Heart left ventricle (tissue), 16 donors: ENCODE measurements around the gene ZNF687. TPM values are rescaled to one million over a fixed set of nuclear protein-coding genes. Genes with fewer than 3 reads are reported as not detected.
A peak's percentile ranks its signal among the peaks of the same experiment; 100 is the strongest.

Experiments used
- ATAC-seq, 4 donors: fragments of 200-7000 bp; cut with Tn5 transposase; one replicate each; pipeline ENCODE4 v1.9.1; 2020 to 2022; ENCODE audit warnings: moderate library complexity in 4 of 4, mild to moderate bottlenecking in 3 of 4, moderate number of reproducible peaks in 1 of 4
- DNase-seq, 5 donors: peaks; one replicate each; pipeline ENCODE4 v3.0.0-alpha.2; 2020
- H3K27ac ChIP-seq, 12 donors: fragments of 200-600 bp; sonication (generic) in 4 of 12; one replicate each; pipeline versions ENCODE4 v1.5.0 to v1.8.0; 2016 to 2022; ENCODE audit warnings: mild to moderate bottlenecking in 2 of 12
- H3K27me3 ChIP-seq, 9 donors: fragments of 200-600 bp; sonication (generic) in 2 of 9; one replicate each; pipeline versions ENCODE4 v1.5.1 to v1.8.0; 2016 to 2022; ENCODE audit warnings: mild to moderate bottlenecking in 3 of 9
- H3K36me3 ChIP-seq, 9 donors: fragments of 200-600 bp; sonication (generic) in 2 of 9; one replicate each; pipeline versions ENCODE4 v1.5.0 to v1.8.0; 2018 to 2022; ENCODE audit warnings: mild to moderate bottlenecking in 2 of 9
- H3K4me1 ChIP-seq, 12 donors: fragments of 200-600 bp; sonication (generic) in 4 of 12; one replicate each; pipeline versions ENCODE4 v1.5.0 to v1.8.0; 2016 to 2022; ENCODE audit warnings: mild to moderate bottlenecking in 3 of 12
- H3K4me3 ChIP-seq, 12 donors: fragments of 200-600 bp; sonication (generic) in 4 of 12; one replicate each; pipeline versions ENCODE4 v1.5.0 to v1.8.0; 2017 to 2022; ENCODE audit warnings: mild to moderate bottlenecking in 9 of 12, moderate library complexity in 4 of 12
- H3K9me3 ChIP-seq, 12 donors: fragments of 200-600 bp; sonication (generic) in 4 of 12; one replicate each; pipeline versions ENCODE4 v1.5.0 to v1.8.0; 2016 to 2022; ENCODE audit warnings: mild to moderate bottlenecking in 1 of 12
- CTCF ChIP-seq, 12 donors: fragments of 200-600 bp; sonication (generic) in 4 of 12; IDR thresholded peaks; one replicate each; pipeline versions ENCODE4 v1.5.0 to v1.8.0; 2018 to 2022; ENCODE audit warnings: antibody characterized with exemption in 12 of 12, mild to moderate bottlenecking in 5 of 12
- POLR2A ChIP-seq, 2 donors: fragments of 450-650 bp; IDR thresholded peaks; one replicate each; pipeline ENCODE4 v1.6.1; 2017; ENCODE audit warnings: antibody characterized with exemption in 2 of 2, mild to moderate bottlenecking in 2 of 2, moderate library complexity in 2 of 2
- WGBS, 4 donors: extraction: QIAGEN DNeasy Blood & Tissue Kit in 2 of 4; methylation state at CpG; one replicate each; pipeline versions ENCODE4 v1.1.5 to v1.1.7; 2013 to 2018; 5-methylcytosine and 5-hydroxymethylcytosine counted together
- intact Hi-C, 10 donors: fragments of 100-400 bp; cut with DNase I; formaldehyde crosslinking; loops; one replicate each; pipeline versions ENCODE4 v1.11.1 to v1.14.2; 2022
- polyA plus RNA-seq, 2 donors: library from polyadenylated mRNA; stranded (reverse); fragments of 200-250 nt; gene quantifications; one replicate each; pipeline ENCODE4 v1.2.3, GENCODE V29; 2013
- total RNA-seq, 9 donors: library from RNA; depleted of rRNA in 2 of 9; stranded (reverse); fragments of >200 nt in 2 of 9; fragmentation: NEBNext Ultra II Directional in 3 of 9; extraction: Animal tissue kit (Norgen Biotek cat#: 25700) in 3 of 9; gene quantifications; one replicate each; pipeline versions ENCODE4 v1.1.0 to v1.2.4, GENCODE V29; 2016 to 2023
- donor health status: ischemic (EF 13 %, LVEDD 7.1; RV severe dilation, severe dysfunction).
- donor health status: healthy with polysubstance abuse.
- donor health status: DM: no; HTN: yes; CAD: no.
- donor health status: DM: no; HTN: no; CAD: no.
- donor health status: ischemic (EF 25% LVEDD 6.9; RV normal size, moderate dysfunction).
- donor health status: ischemic (EF 25% LVEDD 5.7; RV mildly dilated, moderate dysfunction).
- donor health status: healthy.
- donor health status: DM: yes; HTN: yes; CAD: no.
- donor health status: ischemic (EF 35%, LVEDD 5.7; RV mildly dilated, moderate dysfunction).
- donor health status: nonischemic (EF 11% LVEDD 7.7; RV severe dilation, severe dysfunction).
- donor health status: DM: yes; HTN: yes; CAD: no.
- donor health status: PGD.
- donor health status: ischemic (EF 29% LVEDD 5.4; RV normal size, mild dysfunction).
- donor health status: nonischemic (EF 23%, LVEDD 6.1; RV moderate dilation, normal function).

Gene ZNF687
- total and polyA plus RNA-seq, 11 donors: 6.9 to 30.3 (median 13.4) TPM

GRCh38 chr1:151251656-151252470 lies 30.2 kb upstream of the ZNF687 start:
- ATAC-seq: peak in 3 of 4 donors; percentile 24 to 47 (median 32)
- Histone ChIP-seq H3K9me3 (no peaks in the 10 kb centered on the region), H3K4me1 (peaks cover 0 to 19% (median 9%) of the 10 kb centered on the region in 12 donors), H3K27ac (peak overlapping the region in 1 of 12 donors; percentile 11), H3K27me3 (no peaks in the 10 kb centered on the region), H3K36me3 (peaks cover 3 to 38% (median 30%) of the 10 kb centered on the region in 9 donors), H3K4me3 (no peak overlapping the region)
- TF ChIP-seq CTCF (IDR thresholded peaks at IDR 0.05) (peak; percentile 72 to 91 (median 84)), POLR2A (IDR thresholded peaks at IDR 0.05) (no peak)
- WGBS, 4 donors: 64 to 66% (median 65%) methylated on average over 16 of the region's 16 CpGs
- intact Hi-C loops: loop anchor here in 8 of 10 donors (1.0 to 10.0 kb wide), 7 partner anchors 53 to 157 kb away; partner anchors contain the start of genes PIP5K1A (in 3 of the 8) and VPS72 (in 2 of the 8)
- peak in 4 of 5 donors; percentile 57 to 68 (median 60) for DNase-seq

GRCh38 chr1:151254217-151255213 lies 27.6 kb upstream of the ZNF687 start, which contains the start of gene PSMD4:
PSMD4 (plus strand) TSS chr1:151254734; CDS start chr1:151254783, 49 bp downstream.
- 9 to 14% (median 12%) methylated on average over 50 to 56 of the region's 56 CpGs for WGBS, 4 donors
- Histone ChIP-seq H3K9me3 (no peaks in the 10 kb centered on the region), H3K36me3 (peaks cover 0 to 12% (median 5%) of the 10 kb centered on the region in 9 donors), H3K4me3 (peak within 1 kb of the TSS; percentile 63 to 97 (median 88)), H3K4me1 (peaks cover 0 to 26% (median 9%) of the 10 kb centered on the region in 12 donors), H3K27ac (peak within 1 kb of the TSS; percentile 73 to 95 (median 90)), H3K27me3 (no peaks in the 10 kb centered on the region)
- peak; percentile 98 to 99 (median 99) for ATAC-seq
- DNase-seq: peak; percentile 96
- intact Hi-C loops: loop anchor here in 7 of 10 donors (1.0 to 10.0 kb wide), 8 partner anchors 27 to 160 kb away; partner anchors contain the start of genes PIP5K1A (in 4 of the 7) and VPS72 (in 2 of the 7)
- TF ChIP-seq POLR2A (IDR thresholded peaks at IDR 0.05) (peak in 1 of 2 donors; percentile 86), CTCF (IDR thresholded peaks at IDR 0.05) (no peak)

- H3K27ac ChIP-seq: peak overlapping the region in 11 of 12 donors; percentile 73 to 95 (median 90)
- H3K36me3 ChIP-seq: peaks cover 0 to 3% (median 0%) of the 10 kb centered on the region in 9 donors
- TF ChIP-seq CTCF (IDR thresholded peaks at IDR 0.05): no peak
- intact Hi-C loops: loop anchor here in 3 of 10 donors (2.0 to 10.0 kb wide), 3 partner anchors 57 to 161 kb away; partner anchors contain the start of gene PIP5K1A (in 2 of the 3)
- no peaks in the 10 kb centered on the region for H3K9me3 ChIP-seq
- DNase-seq (no peak), ATAC-seq (no peak)
- H3K27me3 ChIP-seq: no peaks in the 10 kb centered on the region
- H3K4me1 ChIP-seq: peaks cover 0 to 26% (median 9%) of the 10 kb centered on the region in 12 donors
- WGBS, 4 donors: 27 to 47% (median 33%) methylated on average over 10 of the region's 10 CpGs
- H3K4me3 ChIP-seq: peak overlapping the region; percentile 63 to 97 (median 88)
These were observed 26.7 kb upstream of the ZNF687 start for GRCh38 chr1:151255381-151255780.
